HFFc6 (cell line): ENCODE data around the gene PGC. TPM values are rescaled to one million over a fixed set of nuclear protein-coding genes. Genes with fewer than 3 reads are reported as not detected.

Experiments
- DNase-seq: peaks from one replicate; pipeline ENCODE4 v3.0.0-alpha.2; 2018
- H3K27ac Mint-ChIP-seq: 2 replicates; pipeline ENCODE4 v1.8.0; 2020; ENCODE audit warnings: mild to moderate bottlenecking, mixed read lengths
- H3K27me3 Mint-ChIP-seq: 2 replicates; pipeline ENCODE4 v1.8.0; 2021; ENCODE audit warnings: mild to moderate bottlenecking, moderate library complexity, mixed read lengths; ENCODE audit not compliant: insufficient read depth
- H3K36me3 Mint-ChIP-seq: 2 replicates; pipeline ENCODE4 v1.8.0; 2021; ENCODE audit warnings: low read depth, mixed read lengths
- H3K4me1 Mint-ChIP-seq: 2 replicates; pipeline ENCODE4 v1.8.0; 2020; ENCODE audit warnings: low read depth, mixed read lengths
- H3K4me3 Mint-ChIP-seq: 2 replicates; pipeline ENCODE4 v1.8.0; 2020; ENCODE audit warnings: mild to moderate bottlenecking, moderate library complexity, mixed read lengths
- H3K9me3 Mint-ChIP-seq: 2 replicates; pipeline ENCODE4 v1.8.0; 2020; ENCODE audit warnings: mild to moderate bottlenecking, mixed read lengths
- CTCF ChIP-seq: fragments of 200-600 bp; sonication (generic); IDR thresholded peaks from 2 replicates; pipeline ENCODE4 v1.5.0; 2021; ENCODE audit warnings: antibody characterized with exemption, mild to moderate bottlenecking
- total RNA-seq, 6 experiments: library from RNA; stranded (reverse); fragmentation: NEBNext Ultra II Directional; extraction: Animal tissue kit (Norgen Biotek cat#: 25700); gene quantifications; 2 replicates in 1 of 6; 3 replicates in 5 of 6; pipeline ENCODE4 v1.2.3, GENCODE V29; 2021

Gene PGC
- total RNA-seq, 6 experiments from 2014 or later, result not detected

- DNase-seq, result no peak
- no peak overlapping the region for H3K27ac Mint-ChIP-seq
- H3K27me3 Mint-ChIP-seq, result peaks cover 24% of the 10 kb centered on the region
- no peaks in the 10 kb centered on the region for H3K9me3 Mint-ChIP-seq
- no peak overlapping the region for H3K4me3 Mint-ChIP-seq
- no peaks in the 10 kb centered on the region for H3K36me3 Mint-ChIP-seq
- TF ChIP-seq CTCF, result no peak
- H3K4me1 Mint-ChIP-seq, result no peaks in the 10 kb centered on the region
These were observed 3.2 kb upstream of the PGC start for GRCh38 chr6:41750374-41750773.

GRCh38 chr6:41748542-41748941 is 1.3 kb upstream of the PGC start:
- H3K36me3 Mint-ChIP-seq, result no peaks in the 10 kb centered on the region
- no peak for TF ChIP-seq CTCF
- H3K27ac Mint-ChIP-seq, result no peak overlapping the region
- H3K9me3 Mint-ChIP-seq, result no peaks in the 10 kb centered on the region
- DNase-seq, result no peak
- no peak overlapping the region for H3K4me3 Mint-ChIP-seq
- H3K27me3 Mint-ChIP-seq, result peaks cover 24% of the 10 kb centered on the region
- peaks cover 7% of the 10 kb centered on the region for H3K4me1 Mint-ChIP-seq

DNA sequence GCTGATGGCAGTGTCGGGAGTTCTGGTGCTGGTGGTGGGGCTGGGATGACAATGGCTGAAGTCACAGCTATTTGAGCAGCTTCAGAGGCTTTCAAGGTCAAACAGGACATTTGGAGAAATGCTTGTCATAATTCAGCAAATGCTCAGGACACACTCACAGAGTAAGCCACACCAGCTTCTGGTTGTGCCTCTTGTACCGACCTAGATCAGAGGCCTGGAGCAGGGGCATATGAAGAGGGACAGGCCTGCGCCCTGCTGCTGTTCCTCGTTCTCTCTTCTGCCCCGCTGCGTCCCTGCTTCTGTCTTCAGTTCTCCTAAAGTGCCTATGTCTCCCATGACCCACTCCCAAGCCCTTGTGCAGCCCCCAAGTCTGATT is 893 bp upstream of the PGC start:
- Mint-ChIP-seq H3K27me3 (peaks cover 23% of the 10 kb centered on the region), H3K4me3 (no peak overlapping the region), H3K9me3 (no peaks in the 10 kb centered on the region), H3K27ac (no peak overlapping the region), H3K36me3 (no peaks in the 10 kb centered on the region), H3K4me1 (peaks cover 9% of the 10 kb centered on the region)
- no peak for DNase-seq
- no peak for TF ChIP-seq CTCF

DNA sequence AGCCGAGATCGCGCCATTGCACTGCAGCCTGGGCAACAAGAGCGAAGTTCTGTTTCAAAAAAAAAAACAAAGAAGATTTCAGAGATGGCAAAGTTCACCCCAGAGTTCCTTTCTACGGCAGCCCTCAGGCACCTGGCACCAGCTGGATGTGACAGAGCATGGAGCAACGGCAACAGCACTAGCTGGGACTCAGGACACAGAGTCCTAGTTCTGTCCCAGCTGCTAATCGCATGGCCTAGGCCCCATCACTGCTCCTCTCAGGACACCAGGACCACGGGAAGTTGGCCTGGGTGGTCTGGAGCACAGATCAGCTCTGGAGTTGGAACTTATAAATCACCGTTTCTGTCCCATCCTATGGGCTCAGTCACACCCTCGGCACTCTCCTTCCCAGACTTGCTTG is 1.1 kb downstream of the PGC start:
- H3K27me3 Mint-ChIP-seq, result peaks cover 21% of the 10 kb centered on the region
- no peak for DNase-seq
- H3K9me3 Mint-ChIP-seq, result no peaks in the 10 kb centered on the region
- no peak overlapping the region for H3K27ac Mint-ChIP-seq
- no peak for TF ChIP-seq CTCF
- H3K4me1 Mint-ChIP-seq, result peaks cover 9% of the 10 kb centered on the region
- H3K4me3 Mint-ChIP-seq, result no peak overlapping the region
- no peaks in the 10 kb centered on the region for H3K36me3 Mint-ChIP-seq

- no peak for TF ChIP-seq CTCF
- Mint-ChIP-seq H3K27me3 (peaks cover 16% of the 10 kb centered on the region), H3K4me3 (no peak overlapping the region), H3K27ac (no peak overlapping the region), H3K36me3 (no peaks in the 10 kb centered on the region), H3K9me3 (no peaks in the 10 kb centered on the region), H3K4me1 (peaks cover 9% of the 10 kb centered on the region)
- DNase-seq, result no peak
These were observed 2.9 kb downstream of the PGC start for GRCh38 chr6:41744236-41744787.
